Prostate gland (tissue), 2 donors: ENCODE measurements around the gene TGFA. TPM values are rescaled to one million over a fixed set of nuclear protein-coding genes. Genes with fewer than 3 reads are reported as not detected.
A peak's percentile ranks its signal among the peaks of the same experiment; 100 is the strongest.

Experiments used
- DNase-seq: peaks from one replicate; pipeline ENCODE4 v3.0.0-alpha.2; 2019; ENCODE audit warnings: low spot score
- H3K27ac ChIP-seq, 2 donors: fragments of 200-600 bp; sonication (generic); 2 replicates each; pipeline ENCODE4 v1.5.1; 2017 to 2019
- H3K27me3 ChIP-seq: fragments of 200-600 bp; sonication (generic); replicated peaks from 2 replicates; pipeline ENCODE4 v1.5.1; 2019; ENCODE audit not compliant: insufficient read depth
- H3K36me3 ChIP-seq, 2 donors: fragments of 200-600 bp; sonication (generic); 1 replicate in 1 of 2; 2 replicates in 1 of 2; pipeline versions ENCODE4 v1.5.1 to v1.8.1; 2017 to 2019
- H3K4me1 ChIP-seq: fragments of 200-600 bp; sonication (generic); replicated peaks from 2 replicates; pipeline ENCODE4 v1.5.1; 2019
- H3K4me3 ChIP-seq, 2 donors: fragments of 200-600 bp; sonication (generic); 2 replicates each; pipeline ENCODE4 v1.5.1; 2017 to 2019
- H3K9me3 ChIP-seq: fragments of 200-600 bp; sonication (generic); 2 replicates; pipeline ENCODE4 v1.5.1; 2017
- CTCF ChIP-seq, 4 experiments: fragments of 200-600 bp in 2 of 4; fragments of 450-650 bp in 2 of 4; sonication (generic) in 2 of 4; IDR thresholded peaks; 1 replicate in 3 of 4; 2 replicates in 1 of 4; pipeline ENCODE4 v1.5.1; 2016 to 2019; ENCODE audit warnings: antibody characterized with exemption in 4 of 4, mild to moderate bottlenecking in 2 of 4, moderate library complexity in 2 of 4
- POLR2A ChIP-seq: fragments of 450-650 bp; IDR thresholded peaks from one replicate; pipeline ENCODE4 v1.6.1; 2016; ENCODE audit warnings: antibody characterized with exemption, mild to moderate bottlenecking
- POLR2AphosphoS5 ChIP-seq: sonication (generic); formaldehyde crosslinking; IDR thresholded peaks from one replicate; pipeline ENCODE4 v1.6.1; 2017; ENCODE audit warnings: antibody characterized with exemption
- WGBS: methylation state at CpG from one replicate; pipeline ENCODE4 v1.1.5; 2018; 5-methylcytosine and 5-hydroxymethylcytosine counted together
- intact Hi-C: fragments of 100-400 bp; cut with DNase I; formaldehyde crosslinking; loops from one replicate; pipeline ENCODE4 v1.14.2; 2022
- total RNA-seq, 2 donors: library from RNA; depleted of rRNA; stranded (reverse); fragments of >200 nt; gene quantifications; one replicate each; pipeline ENCODE4 v1.1.0, GENCODE V29; 2016

Gene TGFA
- total RNA-seq, 2 donors from 2014 or later: 3.7 to 9.2 TPM

DNA sequence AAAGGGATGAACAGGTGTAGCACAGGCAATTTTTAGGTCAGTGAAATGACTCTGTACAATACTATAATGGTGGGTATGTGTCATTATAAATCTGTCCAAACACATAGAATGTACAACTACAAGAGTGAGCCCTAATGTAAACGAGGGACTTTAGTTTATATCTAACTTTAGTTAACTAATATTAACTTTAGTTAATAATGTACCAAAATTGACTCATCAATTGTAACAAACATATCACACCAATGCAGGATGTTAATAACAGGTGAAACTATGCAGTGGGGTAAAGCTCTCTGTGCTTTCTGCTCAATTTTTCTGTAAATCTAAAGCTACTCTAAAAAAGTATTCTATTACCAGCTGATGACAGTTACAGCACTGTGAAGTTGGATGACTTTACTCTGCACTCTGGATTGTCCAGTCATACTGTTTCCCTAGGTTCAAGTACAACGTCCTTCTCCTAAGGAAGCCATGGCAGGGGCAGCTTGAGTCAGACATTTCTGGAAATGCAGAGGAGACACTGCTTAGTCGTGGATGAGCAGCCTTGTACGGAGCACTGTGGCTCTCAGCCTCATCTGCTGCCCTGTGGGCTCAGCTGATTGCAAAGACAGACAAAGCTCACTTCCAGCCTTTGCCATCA lies 26.1 kb downstream of the TGFA start:
- H3K4me1 ChIP-seq: peaks cover 4% of the 10 kb centered on the region
- no peak overlapping the region for H3K4me3 ChIP-seq
- H3K27me3 ChIP-seq: no peaks in the 10 kb centered on the region
- no peak for DNase-seq
- 77% methylated on average over 4 of the region's 4 CpGs for WGBS
- no peaks in the 10 kb centered on the region for H3K36me3 ChIP-seq
- H3K27ac ChIP-seq: no peak overlapping the region
- no peaks in the 10 kb centered on the region for H3K9me3 ChIP-seq
- TF ChIP-seq POLR2AphosphoS5: no peak
- TF ChIP-seq CTCF (IDR thresholded peaks at IDR 0.05): no peak
- intact Hi-C loops: no loop called here

- TF ChIP-seq CTCF (IDR thresholded peaks at IDR 0.05) (no peak), POLR2A (no peak), POLR2AphosphoS5 (no peak)
- 65% methylated on average over 3 of the region's 3 CpGs for WGBS
- H3K9me3 ChIP-seq: no peaks in the 10 kb centered on the region
- H3K4me3 ChIP-seq: no peak overlapping the region
- H3K27ac ChIP-seq: no peak overlapping the region
- H3K36me3 ChIP-seq: no peaks in the 10 kb centered on the region
- intact Hi-C loops: no loop called here
- peaks cover 4% of the 10 kb centered on the region for H3K4me1 ChIP-seq
- no peaks in the 10 kb centered on the region for H3K27me3 ChIP-seq
- DNase-seq: no peak
These were observed 27.5 kb downstream of the TGFA start for GRCh38 chr2:70526126-70526525.

- H3K27ac ChIP-seq: peak overlapping the region in 1 of 2 donors; percentile 29
- peaks cover 4% of the 10 kb centered on the region for H3K4me1 ChIP-seq
- intact Hi-C loops: no loop called here
- no peak for DNase-seq
- H3K27me3 ChIP-seq: no peaks in the 10 kb centered on the region
- no peaks in the 10 kb centered on the region for H3K9me3 ChIP-seq
- TF ChIP-seq POLR2AphosphoS5 (no peak), POLR2A (no peak), CTCF (IDR thresholded peaks at IDR 0.05) (no peak)
- H3K4me3 ChIP-seq: no peak overlapping the region
- 35% methylated on average over 1 of the region's 1 CpG for WGBS
- H3K36me3 ChIP-seq: no peaks in the 10 kb centered on the region
These were observed 28.6 kb downstream of the TGFA start for GRCh38 chr2:70525032-70525431.

DNA sequence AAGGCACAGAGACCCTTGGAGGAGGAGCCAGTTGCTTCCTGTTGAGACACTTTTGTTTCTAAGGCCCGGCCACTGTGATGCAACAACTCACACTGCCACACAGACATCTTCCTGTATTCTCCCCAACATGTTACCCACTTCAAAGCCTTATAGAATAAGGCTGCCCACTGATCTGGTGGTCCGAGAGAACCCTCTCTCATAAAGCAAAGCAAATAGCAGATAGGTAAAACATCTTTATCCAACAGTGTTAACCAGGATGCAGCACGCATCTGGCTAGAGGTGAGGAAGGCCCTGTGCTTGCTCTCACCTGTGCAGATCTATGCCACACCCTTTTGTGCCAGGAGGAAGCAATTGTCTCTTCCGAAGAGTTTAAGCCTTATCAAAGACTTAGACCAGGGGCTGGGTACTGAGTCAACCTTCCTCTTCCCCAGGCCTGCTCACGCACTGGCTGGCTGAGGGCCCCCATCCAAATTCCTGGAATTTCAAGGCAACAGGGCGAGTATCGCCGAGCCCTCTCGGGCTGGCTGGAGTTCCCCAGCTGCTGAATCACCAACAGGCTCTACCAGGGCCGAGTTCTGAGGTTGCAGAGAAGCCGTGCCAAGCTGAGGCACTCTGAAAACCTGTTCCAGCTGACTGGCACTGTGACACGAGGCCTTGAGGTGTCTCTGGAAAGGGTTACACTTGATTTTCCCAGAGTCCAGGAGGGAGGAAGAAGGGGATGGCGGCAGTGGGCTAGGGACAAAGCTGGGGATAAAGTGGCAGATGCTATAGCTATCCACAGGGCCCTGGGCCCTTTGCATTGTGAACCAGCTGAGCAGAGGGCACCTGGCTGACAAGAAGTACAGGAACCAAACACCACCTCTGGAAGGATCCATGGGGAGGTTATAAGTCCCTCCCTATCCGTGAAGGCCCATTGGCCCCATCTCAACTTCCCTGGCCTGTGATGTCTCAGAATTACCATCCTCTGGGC lies 29.3 kb downstream of the TGFA start:
- Histone ChIP-seq H3K27ac (peak overlapping the region in 1 of 2 donors; percentile 29), H3K36me3 (no peaks in the 10 kb centered on the region)

More for the DNA sequence above, 29.3 kb downstream of the TGFA start:
- Histone ChIP-seq H3K4me3 (no peak overlapping the region), H3K9me3 (no peaks in the 10 kb centered on the region), H3K4me1 (peaks cover 4% of the 10 kb centered on the region), H3K27me3 (no peaks in the 10 kb centered on the region)
- WGBS: 29% methylated on average over 14 of the region's 14 CpGs
- intact Hi-C loops: no loop called here
- TF ChIP-seq CTCF (IDR thresholded peaks at IDR 0.05) (no peak), POLR2AphosphoS5 (peak; percentile 57), POLR2A (no peak)
- peak; percentile 77 for DNase-seq
